OCI-LY3 (cell line): ENCODE measurements around the gene HRAS.

Experiments
- H2AFZ ChIP-seq: fragments of 200-600, 300-600 bp; shearing (Covaris generic); 2 replicates; pipeline ENCODE4 v1.6.0; 2014; ENCODE audit warnings: antibody characterized with exemption, low read depth, low read length
- H3K27ac ChIP-seq: fragments of 200-600, 300-600 bp; sonication (generic); 2 replicates; pipeline ENCODE4 v1.5.1; 2014; ENCODE audit warnings: mild to moderate bottlenecking, low read length, moderate library complexity, mixed read lengths
- H3K27me3 ChIP-seq: fragments of 200-600, 300-600 bp; sonication (generic); 2 replicates; pipeline ENCODE4 v1.6.1; 2014; ENCODE audit warnings: low read depth, low read length, mixed read lengths
- H3K36me3 ChIP-seq: fragments of 200-600, 300-600 bp; sonication (generic); replicated peaks from 2 replicates; pipeline ENCODE3; 2014; ENCODE audit warnings: low read depth, low read length, mixed read lengths
- H3K4me1 ChIP-seq: fragments of 300-600, 200-600 bp; sonication (generic); 2 replicates; pipeline ENCODE4 v1.6.1; 2014; ENCODE audit warnings: low read length, mixed read lengths
- H3K4me2 ChIP-seq: fragments of 200-600, 300-600 bp; sonication (generic); 2 replicates; pipeline ENCODE4 v1.6.1; 2014; ENCODE audit warnings: low read length, mixed read lengths
- H3K4me3 ChIP-seq: fragments of 300-600, 200-600 bp; sonication (generic); 2 replicates; pipeline ENCODE4 v1.5.1; 2014; ENCODE audit warnings: antibody characterized with exemption, mild to moderate bottlenecking, low read length, moderate library complexity
- H3K79me2 ChIP-seq: fragments of 300-600, 200-600 bp; shearing (Covaris generic); 2 replicates; pipeline ENCODE4 v1.6.1; 2014; ENCODE audit warnings: mild to moderate bottlenecking, low read length, mixed read lengths
- H3K9ac ChIP-seq: fragments of 300-600, 200-600 bp; shearing (Covaris generic); 2 replicates; pipeline ENCODE4 v1.6.0; 2014; ENCODE audit warnings: mild to moderate bottlenecking, low read length, moderate library complexity
- H3K9me3 ChIP-seq: fragments of 200-600, 300-600 bp; shearing (Covaris generic); 2 replicates; pipeline ENCODE4 v1.6.1; 2014; ENCODE audit warnings: low read length, mixed read lengths; ENCODE audit not compliant: insufficient read depth
- H4K20me1 ChIP-seq: fragments of 200-600, 300-600 bp; sonication (generic); 2 replicates; pipeline ENCODE4 v1.6.1; 2016; ENCODE audit warnings: low read length, mixed read lengths; ENCODE audit not compliant: insufficient read depth
- CTCF ChIP-seq: fragments of 200-600, 300-600 bp; sonication (generic); IDR thresholded peaks from 2 replicates; pipeline ENCODE4 v1.5.1; 2014; ENCODE audit warnings: antibody characterized with exemption, low read length, low read depth
- EZH2phosphoT487 ChIP-seq: fragments of 200-600 bp; shearing (Covaris generic); IDR thresholded peaks from 2 replicates; pipeline ENCODE4 v1.6.1; 2018; ENCODE audit warnings: antibody characterized with exemption, mixed run types, low read depth

Gene HRAS

DNA sequence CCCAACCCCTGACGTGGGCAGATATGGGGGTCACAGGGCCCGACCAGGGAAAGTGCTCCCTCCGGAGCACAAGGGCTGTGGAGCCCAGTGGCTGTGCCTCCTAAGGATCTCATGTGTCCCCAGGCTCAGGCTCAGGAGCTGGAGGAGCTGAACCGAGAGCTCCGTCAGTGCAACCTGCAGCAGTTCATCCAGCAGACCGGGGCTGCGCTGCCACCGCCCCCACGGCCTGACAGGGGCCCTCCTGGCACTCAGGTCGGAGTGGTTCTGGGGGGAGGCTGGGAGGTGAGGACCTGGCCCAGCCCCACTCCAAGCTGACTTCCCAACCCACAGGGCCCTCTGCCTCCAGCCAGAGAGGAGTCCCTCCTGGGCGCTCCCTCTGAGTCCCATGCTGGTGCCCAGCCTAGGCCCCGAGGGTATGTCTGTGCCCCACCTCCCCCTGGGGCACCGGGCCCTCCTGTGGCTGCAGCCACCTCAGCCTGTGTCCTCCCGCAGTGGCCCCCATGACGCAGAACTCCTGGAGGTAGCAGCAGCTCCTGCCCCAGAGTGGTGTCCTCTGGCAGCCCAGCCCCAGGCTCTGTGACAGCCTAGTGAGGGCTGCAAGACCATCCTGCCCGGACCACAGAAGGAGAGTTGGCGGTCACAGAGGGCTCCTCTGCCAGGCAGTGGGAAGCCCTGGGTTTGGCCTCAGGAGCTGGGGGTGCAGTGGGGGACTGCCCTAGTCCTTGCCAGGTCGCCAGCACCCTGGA is 27.9 kb upstream of the HRAS start:
- TF ChIP-seq EZH2phosphoT487 (no peak), CTCF (no peak)
- Histone ChIP-seq H3K9ac (no peak overlapping the region), H3K27me3 (no peaks in the 10 kb centered on the region), H3K36me3 (peaks cover 23% of the 10 kb centered on the region), H3K4me1 (peaks cover 24% of the 10 kb centered on the region), H3K9me3 (no peaks in the 10 kb centered on the region), H4K20me1 (peaks cover 25% of the 10 kb centered on the region), H3K27ac (no peak overlapping the region), H2AFZ (no peak overlapping the region), H3K4me3 (no peak overlapping the region), H3K79me2 (peaks cover 24% of the 10 kb centered on the region), H3K4me2 (no peak overlapping the region)

GRCh38 chr11:562046-562645 is 26.8 kb upstream of the HRAS start:
- Histone ChIP-seq H3K27me3 (no peaks in the 10 kb centered on the region), H3K36me3 (peaks cover 15% of the 10 kb centered on the region), H3K4me2 (peak overlapping the region; percentile 93), H3K9ac (peak overlapping the region; percentile 65; the same call in 1 of the 2 replicates), H3K9me3 (no peaks in the 10 kb centered on the region), H2AFZ (no peak overlapping the region), H3K27ac (no peak overlapping the region), H3K4me3 (peak overlapping the region; percentile 83), H3K4me1 (peaks cover 21% of the 10 kb centered on the region), H3K79me2 (peaks cover 15% of the 10 kb centered on the region), H4K20me1 (peaks cover 22% of the 10 kb centered on the region)
- no peak for TF ChIP-seq EZH2phosphoT487
- no peak for TF ChIP-seq CTCF

- Histone ChIP-seq H3K4me2 (peak overlapping the region; percentile 93), H4K20me1 (peaks cover 16% of the 10 kb centered on the region), H2AFZ (0 out of 2 replicates have a peak overlapping the region, but pooled peaks have one; percentile 22), H3K36me3 (peaks cover 8% of the 10 kb centered on the region), H3K27me3 (no peaks in the 10 kb centered on the region), H3K9ac (peak overlapping the region; percentile 65), H3K27ac (no peak overlapping the region), H3K4me1 (peaks cover 16% of the 10 kb centered on the region), H3K4me3 (peak overlapping the region; percentile 83), H3K9me3 (no peaks in the 10 kb centered on the region), H3K79me2 (peaks cover 11% of the 10 kb centered on the region; the same call in 1 of the 2 replicates)
- TF ChIP-seq EZH2phosphoT487 (no peak), CTCF (no peak)
Observed at GRCh38 chr11:561148-562003, 26.0 kb upstream of the HRAS start.
